ENCODE results near the gene SALL3.

GRCh38 chr18:78994531-78994930, 14.9 kb downstream of the SALL3 start:
- TF ChIP-seq NFE2L2 (IDR thresholded peaks at IDR 0.05; ENCODE audit: low read depth, low read length) (no peak), FOS (IDR thresholded peaks at IDR 0.05; ENCODE audit: low read depth, low read length) (no peak), POLR2A (IDR thresholded peaks at IDR 0.05; ENCODE audit: low read depth, low read length) (no peak), CHD1 (IDR thresholded peaks at IDR 0.05; ENCODE audit: low read depth, low read length) (no peak), SMC3 (IDR thresholded peaks at IDR 0.05; ENCODE audit: low read depth, low read length) (no peak)
- TF ChIP-seq, protein P1, sequence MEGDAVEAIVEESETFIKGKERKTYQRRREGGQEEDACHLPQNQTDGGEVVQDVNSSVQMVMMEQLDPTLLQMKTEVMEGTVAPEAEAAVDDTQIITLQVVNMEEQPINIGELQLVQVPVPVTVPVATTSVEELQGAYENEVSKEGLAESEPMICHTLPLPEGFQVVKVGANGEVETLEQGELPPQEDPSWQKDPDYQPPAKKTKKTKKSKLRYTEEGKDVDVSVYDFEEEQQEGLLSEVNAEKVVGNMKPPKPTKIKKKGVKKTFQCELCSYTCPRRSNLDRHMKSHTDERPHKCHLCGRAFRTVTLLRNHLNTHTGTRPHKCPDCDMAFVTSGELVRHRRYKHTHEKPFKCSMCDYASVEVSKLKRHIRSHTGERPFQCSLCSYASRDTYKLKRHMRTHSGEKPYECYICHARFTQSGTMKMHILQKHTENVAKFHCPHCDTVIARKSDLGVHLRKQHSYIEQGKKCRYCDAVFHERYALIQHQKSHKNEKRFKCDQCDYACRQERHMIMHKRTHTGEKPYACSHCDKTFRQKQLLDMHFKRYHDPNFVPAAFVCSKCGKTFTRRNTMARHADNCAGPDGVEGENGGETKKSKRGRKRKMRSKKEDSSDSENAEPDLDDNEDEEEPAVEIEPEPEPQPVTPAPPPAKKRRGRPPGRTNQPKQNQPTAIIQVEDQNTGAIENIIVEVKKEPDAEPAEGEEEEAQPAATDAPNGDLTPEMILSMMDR (conservative IDR thresholded peaks at IDR 0.05; ENCODE audit: low read depth, low read length), result no peak
